Colonic mucosa (tissue), 4 donors: ENCODE measurements around the gene RO60. TPM values are rescaled to one million over a fixed set of nuclear protein-coding genes. Genes with fewer than 3 reads are reported as not detected.

Experiments
- DNase-seq: peaks from one replicate; pipeline ENCODE4 v3.0.0-alpha.2; 2020
- H3K27ac ChIP-seq: fragments of 200-600 bp; one replicate; pipeline ENCODE4 v1.8.0; 2021
- H3K27me3 ChIP-seq: fragments of 200-600 bp; one replicate; pipeline ENCODE4 v1.8.0; 2021
- H3K36me3 ChIP-seq: fragments of 200-600 bp; one replicate; pipeline ENCODE4 v1.8.0; 2021
- H3K4me1 ChIP-seq: fragments of 200-600 bp; one replicate; pipeline ENCODE4 v1.8.0; 2021; ENCODE audit warnings: mild to moderate bottlenecking
- H3K4me3 ChIP-seq: fragments of 200-600 bp; one replicate; pipeline ENCODE4 v1.8.0; 2021
- H3K9ac ChIP-seq, 2 donors: one replicate each; pipeline ENCODE4 v1.7.0; 2013; ENCODE audit warnings: control low read depth in 2 of 2, low read depth in 2 of 2, low read length in 2 of 2
- H3K9me3 ChIP-seq: fragments of 200-600 bp; one replicate; pipeline ENCODE4 v1.8.0; 2021
- intact Hi-C: fragments of 100-400 bp; cut with DNase I; formaldehyde crosslinking; loops from one replicate; pipeline ENCODE4 v1.14.1; 2022
- total RNA-seq, 2 donors: library from RNA; stranded (reverse); fragmentation: NEBNext Ultra II Directional in 1 of 2; extraction: Animal tissue kit (Norgen Biotek cat#: 25700) in 1 of 2; gene quantifications; one replicate each; pipeline ENCODE4 v1.2.1, GENCODE V29; 2021
- TF ChIP-seq, protein P1 (sequence below): fragments of 200-600 bp; IDR thresholded peaks from one replicate; pipeline ENCODE4 v1.8.0; 2022; ENCODE audit warnings: antibody characterized with exemption, mild to moderate bottlenecking
- donor health status: healthy.
- donor health status: DM: no; HTN: no; CAD: no.
- donor health status: DM: no; HTN: no; CAD: no.

RO60 gene
- total RNA-seq, 2 donors from 2014 or later: 47.6 to 55.9 TPM

DNA sequence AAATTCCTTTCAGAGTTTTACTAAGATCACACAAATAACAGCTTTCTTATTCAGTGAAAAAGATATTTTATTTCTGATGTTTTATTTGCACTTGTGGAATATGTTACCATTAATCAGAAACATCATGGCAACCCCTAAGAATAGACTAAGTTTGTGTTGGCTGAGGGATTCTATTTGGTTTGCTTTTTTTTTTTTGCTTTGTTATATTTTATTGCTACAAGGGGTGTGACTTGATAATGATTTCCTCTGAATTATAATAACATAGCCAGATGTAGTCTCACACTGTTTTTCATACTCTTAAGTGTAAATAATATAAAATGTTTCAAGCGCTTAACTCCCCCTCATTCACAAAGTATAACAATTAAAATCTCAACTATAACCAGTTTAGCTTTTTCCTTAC is 25.9 kb downstream of the RO60 start:
- Histone ChIP-seq H3K9ac (no peak overlapping the region), H3K27me3 (no peaks in the 10 kb centered on the region), H3K36me3 (no peaks in the 10 kb centered on the region), H3K4me1 (no peaks in the 10 kb centered on the region), H3K9me3 (no peaks in the 10 kb centered on the region), H3K4me3 (no peak overlapping the region), H3K27ac (no peak overlapping the region)
- intact Hi-C loops: no loop called here
- TF ChIP-seq, protein P1, sequence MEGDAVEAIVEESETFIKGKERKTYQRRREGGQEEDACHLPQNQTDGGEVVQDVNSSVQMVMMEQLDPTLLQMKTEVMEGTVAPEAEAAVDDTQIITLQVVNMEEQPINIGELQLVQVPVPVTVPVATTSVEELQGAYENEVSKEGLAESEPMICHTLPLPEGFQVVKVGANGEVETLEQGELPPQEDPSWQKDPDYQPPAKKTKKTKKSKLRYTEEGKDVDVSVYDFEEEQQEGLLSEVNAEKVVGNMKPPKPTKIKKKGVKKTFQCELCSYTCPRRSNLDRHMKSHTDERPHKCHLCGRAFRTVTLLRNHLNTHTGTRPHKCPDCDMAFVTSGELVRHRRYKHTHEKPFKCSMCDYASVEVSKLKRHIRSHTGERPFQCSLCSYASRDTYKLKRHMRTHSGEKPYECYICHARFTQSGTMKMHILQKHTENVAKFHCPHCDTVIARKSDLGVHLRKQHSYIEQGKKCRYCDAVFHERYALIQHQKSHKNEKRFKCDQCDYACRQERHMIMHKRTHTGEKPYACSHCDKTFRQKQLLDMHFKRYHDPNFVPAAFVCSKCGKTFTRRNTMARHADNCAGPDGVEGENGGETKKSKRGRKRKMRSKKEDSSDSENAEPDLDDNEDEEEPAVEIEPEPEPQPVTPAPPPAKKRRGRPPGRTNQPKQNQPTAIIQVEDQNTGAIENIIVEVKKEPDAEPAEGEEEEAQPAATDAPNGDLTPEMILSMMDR: no peak
- DNase-seq: no peak

DNA sequence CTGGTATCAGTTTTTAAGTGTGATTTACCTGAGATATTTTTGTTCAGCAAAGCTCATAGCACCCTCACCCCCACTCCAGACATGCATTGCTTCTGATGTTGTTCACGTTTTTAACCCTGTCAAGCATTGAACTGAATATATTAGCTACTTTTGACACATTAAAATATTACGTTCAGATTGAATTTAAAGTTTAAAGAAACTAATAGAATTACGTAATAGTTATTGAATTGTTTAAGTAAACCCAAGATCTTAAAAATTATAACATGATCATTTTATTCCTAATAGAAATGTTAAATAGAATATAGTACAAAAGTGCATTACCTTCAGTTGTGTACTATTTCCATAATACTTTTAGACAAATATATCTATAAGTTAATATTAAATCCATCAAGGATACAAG is 26.9 kb downstream of the RO60 start:
- TF ChIP-seq, protein P1: no peak
- no peak overlapping the region for H3K27ac ChIP-seq
- H3K9me3 ChIP-seq: no peaks in the 10 kb centered on the region
- no peak for DNase-seq
- H3K36me3 ChIP-seq: no peaks in the 10 kb centered on the region
- intact Hi-C loops: no loop called here
- no peaks in the 10 kb centered on the region for H3K4me1 ChIP-seq
- no peak overlapping the region for H3K9ac ChIP-seq
- H3K27me3 ChIP-seq: no peaks in the 10 kb centered on the region
- H3K4me3 ChIP-seq: no peak overlapping the region

DNA sequence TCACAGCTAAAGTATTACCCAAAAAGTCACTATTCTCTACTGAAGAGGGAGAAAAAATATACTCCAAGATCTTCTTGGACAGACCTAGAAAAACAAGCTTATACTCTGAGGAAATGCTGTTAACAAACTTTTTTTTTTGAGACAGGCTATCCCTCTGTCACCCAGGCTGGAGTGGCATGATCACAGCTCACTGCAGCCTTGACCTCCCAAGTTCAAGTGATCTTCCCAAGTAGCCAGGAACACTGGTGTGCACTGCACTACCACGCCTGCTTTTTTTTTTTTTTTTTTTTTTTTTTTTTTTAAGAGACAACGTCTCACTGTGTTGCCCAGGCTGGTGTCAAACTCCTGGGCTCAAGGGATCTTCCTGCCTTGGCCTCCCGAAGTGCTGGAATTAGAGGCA is 28.5 kb downstream of the RO60 start:
- no peak overlapping the region for H3K9ac ChIP-seq
- no peaks in the 10 kb centered on the region for H3K36me3 ChIP-seq
- H3K4me1 ChIP-seq: no peaks in the 10 kb centered on the region
- no peaks in the 10 kb centered on the region for H3K9me3 ChIP-seq
- H3K27me3 ChIP-seq: no peaks in the 10 kb centered on the region
- TF ChIP-seq, protein P1: no peak
- no peak overlapping the region for H3K27ac ChIP-seq
- H3K4me3 ChIP-seq: no peak overlapping the region
- no peak for DNase-seq
- intact Hi-C loops: no loop called here

DNA sequence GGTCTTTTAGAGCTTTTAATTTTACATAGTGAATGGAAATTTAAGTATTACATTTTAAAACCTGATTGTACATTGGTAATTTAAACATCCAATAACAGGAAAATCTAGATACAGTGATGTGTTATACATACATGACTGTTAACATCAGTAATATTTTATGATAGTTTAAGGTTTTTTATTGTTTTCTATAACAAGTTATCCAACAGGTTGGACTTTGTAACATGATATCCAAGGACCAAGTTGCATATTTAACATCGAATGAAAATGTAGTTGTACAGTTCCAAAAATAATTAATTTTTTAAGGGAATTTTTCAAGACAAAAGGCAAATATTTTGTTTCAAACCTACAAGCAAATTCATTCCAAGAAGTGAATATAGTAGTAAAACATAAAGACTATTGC is 31.5 kb downstream of the RO60 start:
- DNase-seq: no peak
- H3K9ac ChIP-seq: no peak overlapping the region

DNA sequence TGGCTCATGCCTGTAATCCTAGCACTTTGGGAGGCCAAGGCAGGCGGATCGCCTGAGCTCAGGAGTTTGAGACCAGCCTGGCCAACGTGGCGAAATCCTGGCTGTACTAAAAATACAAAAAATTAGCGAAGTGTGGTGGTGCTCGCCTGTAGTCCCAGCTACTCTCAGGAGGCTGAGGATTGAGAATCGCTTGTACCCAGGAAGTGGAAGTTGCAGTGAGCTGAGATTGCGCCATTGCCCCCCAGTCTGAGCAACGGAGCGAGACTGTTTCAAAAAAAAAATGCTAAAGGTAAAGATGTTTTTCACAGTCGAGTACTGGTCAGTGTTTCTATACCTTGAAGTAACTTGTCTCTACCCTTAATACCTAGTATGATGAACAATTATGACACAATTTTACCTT is 34.7 kb downstream of the RO60 start:
- Histone ChIP-seq H3K27me3 (no peaks in the 10 kb centered on the region), H3K4me1 (no peaks in the 10 kb centered on the region), H3K36me3 (peaks cover 6% of the 10 kb centered on the region), H3K27ac (no peak overlapping the region), H3K9me3 (no peaks in the 10 kb centered on the region), H3K9ac (no peak overlapping the region), H3K4me3 (no peak overlapping the region)
- DNase-seq: no peak
- intact Hi-C loops: no loop called here
- TF ChIP-seq, protein P1: no peak

More for the DNA sequence above, 31.5 kb downstream of the RO60 start:
- H3K27ac ChIP-seq: no peak overlapping the region
- intact Hi-C loops: no loop called here
- TF ChIP-seq, protein P1: no peak
- no peaks in the 10 kb centered on the region for H3K36me3 ChIP-seq
- H3K9me3 ChIP-seq: no peaks in the 10 kb centered on the region
- no peaks in the 10 kb centered on the region for H3K27me3 ChIP-seq
- H3K4me1 ChIP-seq: no peaks in the 10 kb centered on the region
- H3K4me3 ChIP-seq: no peak overlapping the region

DNA sequence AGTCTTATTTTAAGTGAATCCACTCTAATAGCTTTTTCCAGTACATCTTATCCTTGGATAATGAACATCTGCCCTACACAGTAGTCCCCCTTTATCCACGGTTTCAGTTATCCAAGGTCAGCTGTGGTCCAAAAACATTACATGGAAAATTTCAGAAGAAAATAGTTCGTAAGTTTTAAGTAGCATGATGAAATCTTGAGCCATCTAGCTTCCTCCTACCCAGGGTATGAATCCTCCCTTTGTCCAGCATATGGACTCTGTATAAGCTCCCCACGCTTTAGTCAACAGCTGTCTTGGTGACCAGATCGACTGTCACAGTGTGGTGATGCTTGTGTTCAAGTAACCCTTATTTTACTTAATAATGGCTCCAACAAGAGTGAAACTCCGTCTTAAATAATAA is 43.2 kb downstream of the RO60 start:
- Histone ChIP-seq H3K4me3 (no peak overlapping the region), H3K36me3 (no peaks in the 10 kb centered on the region), H3K27me3 (no peaks in the 10 kb centered on the region), H3K9me3 (no peaks in the 10 kb centered on the region), H3K27ac (no peak overlapping the region), H3K4me1 (no peaks in the 10 kb centered on the region), H3K9ac (no peak overlapping the region)
- TF ChIP-seq, protein P1: no peak
- intact Hi-C loops: loop anchor here (5.0 kb wide), 1 partner anchor 35 kb away; no protein-coding TSS in a partner anchor
- DNase-seq: no peak
